GM18868 (cell line): ENCODE measurements around the gene MOB3B.

Source experiments
- ATAC-seq: cut with Tn5 transposase; IDR thresholded peaks from one replicate; pipeline ENCODE4 v1.9.1; 2021; ENCODE audit warnings: mild to moderate bottlenecking, moderate library complexity; ENCODE audit not compliant: unreplicated experiment

The MOB3B gene

GRCh38 chr9:27293996-27294395 lies 235.6 kb downstream of the MOB3B start:
- ATAC-seq, result no peak

GRCh38 chr9:27292659-27293405 lies 236.8 kb downstream of the MOB3B start:
- no peak for ATAC-seq

GRCh38 chr9:27291292-27291691 lies 238.3 kb downstream of the MOB3B start:
- ATAC-seq, result no peak

DNA sequence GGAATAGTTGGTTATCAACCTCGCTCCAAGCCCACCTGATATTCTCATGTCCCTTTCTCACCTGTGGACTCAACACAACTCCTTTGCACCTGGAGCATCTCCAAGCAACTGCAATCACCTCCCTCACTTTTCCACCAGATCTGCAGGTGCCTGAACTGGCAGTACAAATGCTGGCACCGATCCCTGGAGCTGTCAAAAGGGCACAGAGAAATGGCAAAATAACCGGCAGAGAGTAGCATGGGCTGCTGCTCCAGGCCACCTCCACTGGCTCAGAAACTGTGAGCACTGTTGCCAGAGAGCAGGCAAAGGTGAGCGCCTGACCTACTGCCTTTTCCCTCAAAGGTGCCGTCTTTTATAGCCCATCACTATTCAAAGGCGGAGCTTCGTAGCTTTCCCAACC lies 247.3 kb downstream of the MOB3B start:
- ATAC-seq, result no peak

GRCh38 chr9:27280860-27281259 lies 248.8 kb downstream of the MOB3B start:
- ATAC-seq, result no peak

- no peak for ATAC-seq
These were observed 249.4 kb downstream of the MOB3B start for GRCh38 chr9:27280249-27280648.

DNA sequence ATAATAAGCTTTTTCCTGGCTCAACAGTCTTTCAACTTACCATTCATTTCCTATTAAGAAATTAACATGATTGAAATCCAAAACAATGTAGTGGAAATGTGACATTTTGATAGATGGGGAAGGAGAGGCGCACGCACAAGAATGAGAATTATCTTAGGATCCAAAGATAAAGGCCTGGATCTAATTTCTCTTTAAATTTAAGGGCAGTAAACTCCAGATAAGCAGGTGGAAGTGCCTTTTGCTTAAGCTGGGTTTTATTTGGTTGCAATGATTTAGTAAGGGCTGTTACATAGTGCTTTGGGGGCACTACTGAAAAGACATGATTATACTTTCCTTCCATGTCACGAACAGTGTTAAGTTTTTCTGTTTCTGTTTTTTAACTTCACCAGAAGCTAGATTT lies 250.0 kb downstream of the MOB3B start:
- ATAC-seq, result no peak

DNA sequence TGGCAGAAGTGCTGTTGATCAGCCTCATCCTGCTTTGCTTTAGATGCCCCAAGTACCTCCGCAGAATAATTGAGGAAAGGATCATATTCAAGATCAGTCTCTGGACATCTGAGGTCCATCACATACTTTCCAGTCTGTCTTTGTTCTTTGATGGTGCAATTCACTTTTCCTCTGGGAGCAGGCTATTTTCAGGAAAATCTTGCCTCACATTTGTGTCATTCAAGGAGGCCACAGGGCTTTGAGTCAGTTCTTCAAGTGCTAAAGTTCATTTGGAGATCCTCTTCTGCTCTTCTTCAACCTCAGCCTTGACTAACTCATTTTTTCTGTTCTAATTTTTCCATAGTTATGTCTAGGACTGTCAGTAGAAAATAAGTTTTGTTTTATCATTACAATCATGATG lies 251.2 kb downstream of the MOB3B start:
- ATAC-seq, result no peak

DNA sequence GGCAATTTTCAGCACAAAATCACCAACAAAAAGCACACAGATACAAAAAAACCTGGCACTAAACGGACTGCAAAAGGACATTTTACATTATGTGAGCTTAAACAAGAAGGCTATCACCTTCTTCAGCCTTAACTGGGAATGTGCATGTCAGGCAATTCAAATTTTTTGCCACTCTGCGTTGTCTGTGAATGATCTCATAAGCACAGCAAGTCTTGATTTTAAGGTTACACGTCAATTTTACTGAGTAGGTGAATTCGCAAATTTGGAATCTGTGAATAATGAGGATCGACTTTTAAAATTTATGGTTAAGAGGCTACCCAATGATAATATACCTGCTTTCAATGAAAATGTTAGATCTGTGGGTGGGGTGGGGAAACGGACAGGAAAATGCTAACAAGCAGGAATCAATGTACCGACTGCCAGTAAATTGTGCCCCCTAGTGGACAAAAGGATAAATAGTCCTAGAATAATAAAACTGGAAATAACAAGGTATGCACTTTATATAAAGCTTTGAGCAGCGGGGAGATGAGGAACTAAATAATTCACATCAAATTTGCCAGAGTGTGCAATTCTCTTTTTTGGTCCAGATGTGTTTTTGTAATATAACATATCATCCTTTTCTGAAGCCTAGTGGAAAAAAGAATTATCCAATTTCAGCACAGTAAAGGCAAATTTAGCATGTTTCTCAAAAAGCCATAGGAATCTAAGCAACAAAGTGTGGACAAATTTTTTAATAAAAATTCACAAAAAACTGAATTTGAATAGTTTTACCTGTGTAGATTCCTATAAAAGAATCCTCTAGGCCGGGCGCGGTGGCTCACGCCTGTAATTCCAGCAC lies 253.2 kb downstream of the MOB3B start:
- peak; percentile 57 for ATAC-seq
